NCI-H748 (cell line): ENCODE measurements around the gene B4GALT3.

Experiments
- DNase-seq: peaks from one replicate; lab custom pipeline; 2025; ENCODE audit not compliant: unreplicated experiment; lab: John Stamatoyannopoulos, UW

The B4GALT3 gene

DNA sequence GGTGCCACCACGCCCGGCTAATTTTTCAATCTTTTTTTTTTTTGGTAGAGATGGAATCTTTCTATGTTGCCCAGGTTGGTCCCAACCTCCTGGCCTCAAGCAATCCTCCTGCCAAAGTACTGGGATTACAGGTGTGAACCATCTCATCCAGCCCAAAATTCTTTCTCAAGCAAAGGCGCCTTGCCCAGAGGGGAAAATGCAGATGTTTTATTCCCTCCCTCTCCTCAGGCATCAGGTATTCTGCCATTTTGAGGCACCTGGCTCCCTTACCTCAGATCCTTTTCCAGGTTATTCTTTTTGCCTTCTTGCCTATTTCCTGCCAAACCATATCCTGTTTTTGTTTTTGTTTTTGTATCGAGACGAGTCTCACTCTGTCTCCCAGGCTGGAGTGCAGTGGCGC is 11.1 kb upstream of the B4GALT3 start:
- DNase-seq = no peak

DNA sequence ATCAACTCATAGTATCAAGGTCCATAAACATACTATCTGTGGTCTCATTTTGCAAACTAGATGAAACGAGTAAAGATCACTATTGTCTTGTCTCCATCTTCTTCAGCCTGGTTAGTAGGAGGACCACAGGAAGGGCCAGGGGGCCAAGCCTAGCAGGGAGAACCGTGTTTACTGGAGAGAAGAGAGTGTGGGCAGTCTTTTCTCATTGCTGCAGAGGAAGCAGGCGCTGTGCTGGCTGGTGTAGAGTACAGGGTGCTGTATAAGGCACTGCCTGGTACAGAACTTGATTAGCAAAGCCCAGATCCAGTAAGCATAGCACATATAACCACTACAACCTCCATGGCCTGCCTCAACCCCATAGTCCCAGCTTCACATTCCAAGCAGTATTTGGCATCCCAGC is 10.0 kb upstream of the B4GALT3 start:
- DNase-seq = no peak

DNA sequence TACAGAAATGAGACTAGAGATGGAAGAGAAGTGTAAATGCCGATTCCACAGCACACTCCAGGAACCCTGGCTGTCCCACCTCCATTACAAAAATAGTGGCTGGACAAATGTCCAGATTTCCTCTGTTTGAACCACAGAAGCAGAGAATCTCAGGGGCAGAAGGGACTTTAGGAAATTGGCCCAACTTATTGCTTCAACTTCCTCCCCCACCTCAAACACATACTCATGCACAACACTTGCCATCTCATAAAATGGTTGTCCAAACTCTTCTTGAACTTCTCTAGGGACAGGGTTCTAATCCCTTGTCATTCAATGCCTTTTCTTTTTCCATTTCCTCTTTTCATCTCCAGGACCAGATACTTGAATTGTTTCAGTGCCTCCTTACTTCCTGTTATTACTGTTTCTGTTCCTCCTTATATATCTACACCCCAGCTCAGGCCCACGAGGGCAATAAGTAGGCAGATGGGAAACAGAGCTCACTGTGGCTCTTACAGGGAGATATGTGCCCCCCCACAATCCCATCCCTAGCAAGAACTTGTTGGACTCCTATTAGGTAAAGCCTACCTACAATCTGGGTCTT is 8.5 kb upstream of the B4GALT3 start:
- no peak for DNase-seq

DNA sequence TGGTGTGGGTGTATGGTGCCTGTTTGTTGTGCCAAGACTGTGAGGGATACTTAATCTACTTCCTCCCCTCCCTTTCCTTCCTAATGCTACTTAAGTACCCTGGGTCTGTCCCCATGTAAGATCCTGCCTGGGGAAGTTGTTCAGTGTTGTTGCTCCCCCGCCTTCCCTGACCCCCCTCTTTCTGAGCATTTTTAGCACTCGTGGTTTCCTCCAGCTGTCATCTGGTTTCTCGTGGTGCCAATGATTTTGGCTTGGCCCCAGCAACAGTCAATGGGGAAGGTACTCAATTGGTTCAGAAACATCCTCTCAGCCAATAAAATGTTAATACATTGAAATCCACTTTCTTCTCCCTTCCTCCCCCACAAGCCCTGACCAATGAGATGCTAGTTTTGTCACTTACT is 8.0 kb upstream of the B4GALT3 start:
- DNase-seq = no peak

DNA sequence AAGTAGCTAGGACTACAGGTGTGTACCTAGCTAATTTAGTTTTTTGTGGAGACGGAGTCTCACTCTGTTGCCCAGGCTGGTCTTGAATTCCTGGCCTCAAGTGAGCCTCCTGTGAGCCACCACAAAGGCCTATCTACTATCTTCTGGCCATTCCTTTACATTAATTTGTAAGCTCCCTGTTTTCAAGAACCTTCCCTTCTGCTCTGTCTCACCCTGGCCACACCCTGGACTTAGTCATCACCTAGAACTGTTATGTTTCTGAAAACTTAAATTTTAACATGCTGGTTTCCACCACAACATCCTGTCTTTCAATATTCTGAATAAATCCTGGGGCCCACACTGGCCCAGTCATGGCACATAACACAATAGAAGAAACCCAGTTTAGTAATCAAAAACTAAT is 4.9 kb upstream of the B4GALT3 start:
- DNase-seq = no peak

DNA sequence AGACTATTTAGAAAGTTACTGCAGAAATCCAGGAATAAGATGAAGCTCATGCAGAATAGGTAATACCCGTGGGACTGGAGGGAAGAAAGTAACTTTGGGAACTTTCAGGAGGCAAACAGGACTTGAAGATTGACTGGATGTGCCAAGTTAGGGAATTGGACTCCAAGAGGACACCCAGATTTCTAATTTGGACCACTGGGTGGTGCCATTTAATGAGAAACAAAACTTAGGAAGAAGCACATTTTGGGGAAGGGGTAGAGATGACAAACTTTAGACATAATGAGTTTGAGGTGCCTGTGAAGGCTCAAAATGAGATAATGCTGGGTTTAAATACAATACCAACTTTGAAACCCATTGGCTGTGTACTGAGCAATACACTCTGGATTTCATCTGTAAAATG is 3.3 kb upstream of the B4GALT3 start:
- DNase-seq = no peak

DNA sequence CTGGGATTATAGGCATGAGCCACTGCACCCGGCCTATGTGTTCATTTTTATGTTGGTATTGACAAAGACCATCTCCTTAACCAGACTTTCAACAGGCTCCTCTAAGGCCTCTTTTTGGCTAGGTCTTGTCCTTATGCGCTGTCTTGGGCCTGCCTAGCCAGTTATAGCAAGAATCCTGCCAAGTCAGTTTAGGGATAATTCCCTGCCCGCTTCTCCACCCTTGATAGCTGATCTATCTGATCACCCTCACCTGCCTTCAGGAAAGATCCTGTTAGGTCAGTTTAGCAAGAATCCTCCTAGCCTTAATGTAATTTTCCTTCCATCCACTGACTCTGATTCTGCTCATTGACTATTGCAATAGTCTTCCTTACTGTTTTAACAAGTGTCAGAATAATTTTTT is 2.4 kb upstream of the B4GALT3 start:
- no peak for DNase-seq

DNA sequence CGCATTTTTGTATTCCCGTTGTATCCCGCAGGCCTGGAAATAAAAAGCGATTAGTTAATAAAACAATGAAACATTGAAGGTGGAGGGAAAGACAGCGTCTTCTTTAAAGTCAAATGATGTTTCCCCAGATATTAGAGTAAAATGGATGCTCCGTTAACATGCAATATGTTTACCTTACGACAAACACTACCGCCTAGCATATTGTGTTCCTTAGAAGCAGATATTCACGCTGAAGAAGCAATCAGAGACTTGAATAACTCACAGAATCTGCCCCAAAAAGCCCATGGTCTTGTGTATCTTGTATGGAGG is 583 bp upstream of the B4GALT3 start:
- peak; percentile 56 for DNase-seq

DNA sequence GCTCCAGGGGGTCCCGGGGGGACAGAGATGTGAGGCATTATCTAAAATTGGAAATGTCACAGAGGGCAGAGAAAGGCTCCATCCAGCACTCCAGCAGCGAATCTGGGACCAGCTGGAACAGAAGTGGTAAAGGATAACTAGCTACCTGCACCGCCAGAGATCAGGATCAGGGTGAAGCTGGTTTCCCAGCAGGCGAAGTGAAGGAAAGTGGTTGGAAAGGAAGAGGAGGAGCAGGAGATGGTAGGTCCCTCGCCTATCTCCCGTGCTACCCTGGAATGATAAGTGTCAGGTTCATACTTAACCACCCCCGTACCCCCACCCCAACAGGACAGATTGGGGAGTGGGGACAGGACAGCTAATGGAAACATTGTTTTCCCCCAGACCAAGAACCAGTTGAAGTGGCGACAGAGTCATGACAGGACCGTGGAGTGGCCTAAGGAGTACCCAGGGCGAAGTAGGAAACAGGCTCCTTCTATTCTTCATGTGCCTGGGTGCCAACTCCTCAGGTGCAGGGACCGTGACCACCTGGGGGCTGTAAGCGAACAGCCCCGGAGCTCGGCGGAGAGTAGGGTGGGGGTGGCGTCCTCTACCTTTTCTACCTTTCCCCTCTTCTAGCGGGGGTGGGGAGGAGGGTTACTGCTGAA is 717 bp downstream of the B4GALT3 start:
- DNase-seq = no peak

DNA sequence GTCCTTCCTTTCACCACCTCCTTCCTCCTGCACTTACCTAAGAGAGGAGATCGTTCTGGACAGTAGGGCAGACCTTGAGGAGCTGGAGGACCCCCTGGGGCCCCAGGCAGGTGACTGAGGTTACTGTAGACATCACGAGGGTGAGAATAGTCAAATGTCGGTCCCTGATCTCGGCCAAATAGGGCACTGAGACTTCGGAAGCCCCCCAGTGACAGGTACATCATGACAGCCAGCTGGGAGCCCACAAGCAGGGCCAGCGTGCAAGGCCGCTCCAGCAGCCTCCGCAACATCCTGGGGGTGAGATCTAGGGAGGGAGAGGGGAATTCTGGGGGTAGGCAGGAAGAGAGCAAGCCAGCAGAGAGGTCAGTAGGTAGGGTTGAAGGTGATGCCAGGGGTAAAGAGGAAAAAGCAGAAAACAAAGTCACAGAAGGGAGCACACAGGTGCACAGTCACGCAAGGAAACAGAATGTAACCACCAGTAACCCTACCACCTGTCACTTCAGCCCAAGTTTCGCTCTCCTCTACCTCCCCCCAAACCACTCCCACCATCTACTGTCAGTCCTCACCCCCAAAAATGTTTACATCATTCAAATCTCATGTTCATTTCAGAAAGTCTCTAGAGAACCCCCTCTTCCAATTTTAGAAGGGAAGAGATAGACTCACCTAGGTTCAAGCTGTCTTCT is 1.4 kb downstream of the B4GALT3 start:
- DNase-seq = no peak

DNA sequence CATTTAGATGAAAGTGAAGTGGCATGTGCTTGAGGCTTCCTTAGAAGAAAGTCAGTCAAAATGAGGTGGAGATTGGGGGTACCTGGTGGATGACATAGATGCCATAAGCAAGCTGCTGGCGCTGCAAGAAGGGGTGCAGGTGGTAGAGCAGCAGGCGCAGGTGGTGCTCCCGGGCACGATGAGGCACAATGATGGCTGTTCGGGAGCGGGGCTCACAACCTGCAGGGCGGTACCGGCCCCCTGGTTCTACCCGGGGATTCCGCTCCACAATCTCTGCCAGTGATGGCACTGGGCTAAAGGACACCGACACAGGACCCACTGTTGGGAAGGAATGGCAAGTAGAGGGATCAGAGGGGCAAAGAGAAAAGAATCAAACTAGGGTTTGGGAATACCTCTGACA is 2.4 kb downstream of the B4GALT3 start:
- no peak for DNase-seq

DNA sequence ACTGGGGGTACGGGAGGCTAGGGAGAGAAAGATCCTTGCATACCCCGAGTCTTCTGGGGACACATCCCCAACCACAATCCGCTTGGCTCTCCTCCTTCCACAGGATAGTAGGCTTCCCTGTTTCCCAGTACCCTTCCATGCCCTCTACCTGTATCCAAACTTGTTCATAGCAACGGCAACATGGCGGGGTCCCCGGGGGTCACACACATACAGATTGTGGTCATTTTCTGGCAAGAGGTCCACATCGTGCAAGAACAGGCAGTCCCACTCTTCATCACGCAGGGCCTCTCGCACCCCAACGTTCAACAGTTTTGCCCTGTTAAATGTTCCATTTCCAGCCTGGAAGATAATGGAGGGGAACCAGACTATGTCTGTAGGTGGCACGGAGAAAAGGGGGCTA is 3.6 kb downstream of the B4GALT3 start:
- DNase-seq = no peak

DNA sequence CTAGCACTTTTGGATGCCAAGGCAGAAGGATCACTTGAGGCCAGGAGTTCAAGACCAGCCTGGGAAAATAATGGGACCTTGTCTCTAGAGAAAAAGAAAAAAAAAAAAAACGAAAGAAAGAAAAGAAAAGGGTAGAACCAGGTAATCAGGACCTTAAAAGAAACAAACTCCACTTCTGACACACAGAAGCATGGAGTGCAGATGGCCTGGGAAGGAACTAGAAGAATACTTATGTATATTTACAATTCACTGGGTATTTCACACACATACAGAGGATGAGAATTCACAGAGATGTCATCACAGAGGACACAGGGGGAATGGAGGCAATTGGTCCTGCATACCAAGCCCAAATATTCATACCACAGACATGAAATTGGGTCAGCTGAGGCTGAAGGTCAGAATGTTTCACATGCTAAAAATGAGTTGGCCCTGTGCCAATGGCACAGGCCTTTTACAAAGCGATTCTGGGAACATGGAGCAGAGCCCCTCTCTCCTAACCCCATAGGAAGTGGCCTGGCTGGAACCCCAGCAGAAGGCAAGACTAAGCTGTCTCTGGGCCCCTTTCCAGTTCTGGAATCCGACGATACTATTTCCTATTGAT is 4.4 kb downstream of the B4GALT3 start:
- DNase-seq = no peak

DNA sequence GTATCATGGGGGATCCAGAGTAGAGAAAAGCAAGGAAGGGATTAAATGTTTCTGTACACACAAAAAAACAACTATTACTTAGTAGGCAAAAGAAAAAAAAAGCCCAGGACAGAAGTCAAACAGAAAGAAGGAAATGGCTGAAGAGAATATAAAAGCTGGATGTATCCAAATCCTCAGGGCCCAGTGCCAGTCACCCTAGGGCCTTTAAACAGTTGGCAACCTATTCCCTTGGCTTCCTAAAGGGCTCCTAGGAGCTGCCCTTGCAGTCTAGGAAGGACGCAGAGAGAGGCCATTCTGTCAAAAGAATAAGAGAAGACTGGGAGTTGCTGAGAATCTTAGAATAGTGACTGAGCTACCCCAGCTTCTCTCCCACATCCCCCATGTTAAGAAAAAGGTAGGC is 5.0 kb downstream of the B4GALT3 start:
- no peak for DNase-seq

DNA sequence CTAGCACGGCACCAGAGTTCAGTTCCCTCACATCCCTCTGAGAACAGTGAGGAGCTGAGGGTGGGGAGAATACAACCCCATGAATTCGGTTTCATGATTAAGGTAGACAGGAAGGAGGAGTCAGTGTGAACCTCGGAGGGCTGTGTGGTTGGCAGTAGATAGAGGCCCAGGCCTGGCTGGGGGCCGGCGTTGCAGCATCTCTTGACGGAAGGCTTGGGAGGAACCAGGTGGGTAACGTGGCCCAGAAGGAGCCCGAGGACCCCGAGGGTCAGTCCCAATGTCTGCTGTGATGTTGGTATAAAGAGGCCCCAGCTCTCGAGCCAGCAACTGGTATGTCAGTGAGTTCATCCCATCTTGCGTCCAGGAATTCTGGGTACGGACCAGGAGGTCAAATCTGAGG is 5.6 kb downstream of the B4GALT3 start:
- no peak for DNase-seq

DNA sequence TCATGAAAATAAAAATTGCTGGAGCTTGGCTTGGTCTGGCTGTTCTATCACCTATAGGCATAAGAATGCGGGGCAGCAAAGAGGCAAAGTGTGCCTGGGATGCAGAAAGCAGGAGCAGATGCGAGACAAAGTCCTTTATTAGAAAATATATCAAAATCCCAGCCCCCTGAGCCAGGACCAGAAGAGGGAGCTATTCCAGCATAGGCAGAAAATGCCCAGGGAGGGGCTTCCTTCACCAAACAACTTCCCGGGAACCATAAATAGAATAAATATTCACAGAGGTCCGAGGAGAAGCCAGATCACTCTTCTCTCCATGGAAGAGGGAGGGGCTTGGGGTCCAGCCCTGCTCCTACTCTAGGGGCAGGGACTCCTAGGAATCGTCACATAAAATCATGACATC is 6.1 kb downstream of the B4GALT3 start:
- no peak for DNase-seq

DNA sequence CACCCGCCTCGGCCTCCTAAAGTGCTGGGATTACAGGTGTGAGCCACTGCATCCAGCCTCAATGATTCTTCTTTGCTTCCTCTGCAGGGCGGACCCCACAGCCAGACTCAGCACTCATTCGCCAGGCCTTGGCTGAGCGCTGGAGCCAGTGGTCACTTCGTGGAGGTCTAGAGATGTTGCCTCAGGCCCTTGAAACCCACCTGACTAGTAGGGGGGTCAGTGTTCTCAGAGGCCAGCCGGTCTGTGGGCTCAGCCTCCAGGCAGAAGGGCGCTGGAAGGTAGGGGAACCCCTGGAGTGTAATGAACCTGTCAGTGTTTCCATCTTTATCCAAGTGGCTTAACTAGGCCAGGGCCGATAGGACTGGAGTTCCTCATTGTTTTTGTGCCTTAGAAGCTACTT is 8.4 kb downstream of the B4GALT3 start:
- DNase-seq = no peak

DNA sequence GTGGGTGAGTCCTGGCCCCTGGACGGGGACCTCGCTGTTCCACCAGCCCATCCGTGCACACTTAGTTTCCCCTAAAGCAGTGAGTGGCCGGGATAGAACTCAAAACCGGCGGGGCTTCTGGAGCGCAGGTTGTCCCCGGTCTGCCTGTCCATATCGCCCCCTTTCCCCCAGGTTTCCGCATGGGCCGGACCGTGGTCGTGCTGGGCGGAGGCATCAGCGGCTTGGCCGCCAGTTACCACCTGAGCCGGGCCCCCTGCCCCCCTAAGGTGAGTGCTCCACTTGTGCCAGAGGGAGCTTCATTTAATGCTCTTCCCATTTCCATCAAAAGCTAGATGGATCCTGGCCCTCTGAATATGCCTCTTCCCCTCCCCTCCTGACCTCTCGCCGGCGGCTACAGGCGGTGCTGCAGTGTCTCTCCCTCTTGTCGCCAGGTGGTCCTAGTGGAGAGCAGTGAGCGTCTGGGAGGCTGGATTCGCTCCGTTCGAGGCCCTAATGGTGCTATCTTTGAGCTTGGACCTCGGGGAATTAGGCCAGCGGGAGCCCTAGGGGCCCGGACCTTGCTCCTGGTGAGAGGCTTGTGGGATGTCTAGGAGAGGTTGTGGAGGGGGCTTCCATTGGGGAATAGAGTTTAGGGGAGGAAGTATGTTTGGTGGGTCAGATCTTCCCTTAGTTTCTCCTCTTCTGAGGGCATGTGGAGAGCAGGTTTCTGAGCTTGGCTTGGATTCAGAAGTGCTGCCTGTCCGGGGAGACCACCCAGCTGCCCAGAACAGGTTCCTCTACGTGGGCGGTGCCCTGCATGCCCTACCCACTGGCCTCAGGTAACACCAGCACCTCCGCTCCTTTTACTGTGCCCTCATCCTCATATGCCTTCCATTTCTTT is 10.4 kb downstream of the B4GALT3 start:
- DNase-seq = peak; percentile 56

DNA sequence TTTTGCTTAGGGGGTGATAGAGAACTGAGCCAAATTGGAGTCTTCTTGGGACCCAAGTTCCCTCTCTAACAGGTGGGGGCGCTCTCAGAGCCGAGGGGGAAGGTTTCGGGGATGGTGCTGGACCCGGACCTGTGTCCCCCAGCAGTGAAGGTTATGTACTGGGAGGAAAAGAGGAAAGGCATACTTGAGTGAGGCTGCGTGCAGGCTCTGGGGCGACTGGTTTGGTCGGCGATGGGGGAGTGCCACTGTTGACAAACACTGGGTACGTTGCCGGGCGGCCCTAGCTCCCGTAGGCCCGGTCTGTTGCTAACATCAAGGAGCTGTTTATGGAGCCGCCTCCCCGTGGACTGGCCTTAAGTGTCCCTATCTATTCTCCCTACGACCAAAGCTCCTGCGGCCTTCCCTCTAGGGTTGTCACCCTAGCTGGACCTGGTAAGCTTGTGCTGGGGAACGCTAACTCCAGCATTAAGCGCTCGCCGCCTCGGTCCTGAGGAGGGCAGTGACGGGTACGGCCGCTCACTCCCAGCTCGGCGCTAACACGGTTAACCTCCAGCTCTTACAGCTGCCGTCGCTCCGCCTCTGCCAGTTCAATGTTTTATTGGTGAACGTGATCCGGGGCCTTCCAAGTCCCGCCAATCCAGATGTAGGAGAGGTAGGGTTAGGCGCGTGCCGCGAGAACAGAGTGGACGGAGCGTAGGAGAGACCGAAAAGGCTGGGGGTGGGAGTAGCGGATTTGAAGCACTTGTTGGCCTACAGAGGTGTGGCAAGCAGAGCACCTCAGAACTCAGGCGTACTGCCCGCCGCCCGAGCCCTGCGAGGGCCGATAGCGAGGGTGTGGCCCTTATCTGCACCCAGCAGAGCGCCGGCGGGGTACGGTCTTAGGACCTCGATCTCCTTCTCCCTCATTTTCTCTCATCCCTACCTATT is 11.3 kb downstream of the B4GALT3 start, which contains the start of gene PPOX:
PPOX (plus strand) TSS at position 685 of the 927 bp plus-strand sequence. CDS start 422 bp downstream, outside the sequence.
- peak; percentile 99 for DNase-seq

DNA sequence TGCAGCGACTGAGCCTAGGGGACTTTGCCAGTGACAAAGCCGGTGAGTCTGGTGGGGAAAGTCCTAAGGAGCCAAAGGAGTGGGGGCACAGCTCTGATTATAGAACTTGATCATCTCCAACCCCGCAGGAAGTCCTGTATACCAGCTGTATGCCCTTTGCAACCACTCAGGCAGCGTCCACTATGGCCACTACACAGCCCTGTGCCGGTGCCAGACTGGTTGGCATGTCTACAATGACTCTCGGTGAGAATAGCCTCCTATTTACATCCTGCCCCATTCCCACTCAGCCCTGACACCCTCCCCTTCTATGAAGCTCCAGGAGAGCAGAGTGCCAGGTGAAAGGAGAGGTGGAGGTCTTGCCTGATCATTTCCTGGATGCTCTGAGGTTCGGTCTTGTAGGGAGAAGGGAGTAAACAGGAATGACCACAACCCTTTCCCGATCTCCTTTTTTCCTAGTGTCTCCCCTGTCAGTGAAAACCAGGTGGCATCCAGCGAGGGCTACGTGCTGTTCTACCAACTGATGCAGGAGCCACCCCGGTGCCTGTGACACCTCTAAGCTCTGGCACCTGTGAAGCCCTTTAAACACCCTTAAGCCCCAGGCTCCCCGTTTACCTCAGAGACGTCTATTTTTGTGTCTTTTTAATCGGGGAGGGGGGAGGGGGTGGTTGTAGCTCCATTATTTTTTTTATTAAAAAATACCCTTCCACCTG is 12.3 kb downstream of the B4GALT3 start:
- DNase-seq = no peak
